Stimulated activated naive CD8-positive, alpha-beta T cell treated with anti-CD3 and anti-CD28 coated beads, Interleukin-15, Interleukin-2, amounts not matched to agents 100 ng/mL and 50 ng/mL, for 24 hours (primary cell): ENCODE data around the gene RGS8.

ENCODE experiments used
- H3K27ac Mint-ChIP-seq: one replicate; pipeline ENCODE4 v1.8.0; 2021; ENCODE audit warnings: mild to moderate bottlenecking, mixed read lengths
- H3K27me3 Mint-ChIP-seq: one replicate; pipeline ENCODE4 v1.8.0; 2021; ENCODE audit warnings: mixed read lengths
- H3K36me3 Mint-ChIP-seq: one replicate; pipeline ENCODE4 v1.8.0; 2021; ENCODE audit warnings: low read depth, mixed read lengths
- H3K4me1 Mint-ChIP-seq: one replicate; pipeline ENCODE4 v1.8.0; 2021; ENCODE audit warnings: low read depth, mixed read lengths
- H3K4me3 Mint-ChIP-seq: one replicate; pipeline ENCODE4 v1.8.0; 2021; ENCODE audit warnings: mild to moderate bottlenecking, mixed read lengths
- H3K9me3 Mint-ChIP-seq: one replicate; pipeline ENCODE4 v1.8.0; 2021; ENCODE audit warnings: mixed read lengths

The RGS8 gene

DNA sequence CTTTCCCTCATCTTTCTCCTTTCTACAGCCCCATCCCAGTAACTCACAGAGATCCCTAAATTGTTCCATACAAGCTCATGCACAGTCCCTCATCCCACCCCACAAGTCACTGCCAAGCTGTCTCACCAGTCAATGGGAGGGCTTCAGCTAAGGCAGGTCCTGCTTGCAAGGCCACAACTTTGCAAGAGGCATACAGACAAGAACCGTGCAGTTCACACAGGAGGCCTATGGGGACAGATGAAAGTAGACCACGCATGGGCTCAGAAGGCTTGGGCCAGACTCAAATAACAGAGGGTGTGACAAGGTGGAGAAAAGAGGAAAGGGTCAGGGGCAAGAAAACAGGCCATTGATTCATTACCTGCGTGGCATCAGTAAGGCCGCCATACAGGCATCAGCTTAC is 15.1 kb downstream of the RGS8 start:
- H3K4me3 Mint-ChIP-seq, result no peak overlapping the region
- peaks cover 39% of the 10 kb centered on the region for H3K27me3 Mint-ChIP-seq

DNA sequence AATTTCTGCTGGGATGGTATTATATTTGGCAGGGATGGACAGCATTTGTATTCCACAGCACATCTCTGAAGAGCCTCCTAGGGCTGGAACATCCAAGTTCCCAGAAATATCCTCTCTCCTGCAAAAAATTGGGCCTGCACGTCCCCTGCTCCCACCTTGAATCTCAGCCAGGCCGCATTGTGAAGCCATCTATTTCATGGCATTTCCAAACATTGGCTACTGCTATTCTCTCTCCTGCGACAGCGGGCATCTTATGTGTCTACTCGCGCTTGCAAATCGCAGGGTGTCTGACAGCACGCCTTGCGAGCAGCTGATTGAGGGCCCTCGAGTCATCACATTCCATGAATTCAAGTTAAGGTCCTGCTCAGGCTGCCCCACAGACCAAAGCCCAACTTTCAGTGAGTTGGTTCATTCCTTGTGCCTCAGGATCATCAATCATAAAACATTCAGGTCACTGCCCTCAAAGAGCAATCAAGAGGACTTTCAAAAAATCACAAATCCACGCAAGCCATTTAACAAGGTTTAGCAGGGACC is 15.8 kb downstream of the RGS8 start:
- H3K36me3 Mint-ChIP-seq, result no peaks in the 10 kb centered on the region
- no peak overlapping the region for H3K4me3 Mint-ChIP-seq
- H3K9me3 Mint-ChIP-seq, result no peaks in the 10 kb centered on the region

More for the DNA sequence above, 15.1 kb downstream of the RGS8 start:
- no peaks in the 10 kb centered on the region for H3K9me3 Mint-ChIP-seq
- H3K27ac Mint-ChIP-seq, result no peak overlapping the region
- H3K36me3 Mint-ChIP-seq, result no peaks in the 10 kb centered on the region
- H3K4me1 Mint-ChIP-seq, result no peaks in the 10 kb centered on the region

DNA sequence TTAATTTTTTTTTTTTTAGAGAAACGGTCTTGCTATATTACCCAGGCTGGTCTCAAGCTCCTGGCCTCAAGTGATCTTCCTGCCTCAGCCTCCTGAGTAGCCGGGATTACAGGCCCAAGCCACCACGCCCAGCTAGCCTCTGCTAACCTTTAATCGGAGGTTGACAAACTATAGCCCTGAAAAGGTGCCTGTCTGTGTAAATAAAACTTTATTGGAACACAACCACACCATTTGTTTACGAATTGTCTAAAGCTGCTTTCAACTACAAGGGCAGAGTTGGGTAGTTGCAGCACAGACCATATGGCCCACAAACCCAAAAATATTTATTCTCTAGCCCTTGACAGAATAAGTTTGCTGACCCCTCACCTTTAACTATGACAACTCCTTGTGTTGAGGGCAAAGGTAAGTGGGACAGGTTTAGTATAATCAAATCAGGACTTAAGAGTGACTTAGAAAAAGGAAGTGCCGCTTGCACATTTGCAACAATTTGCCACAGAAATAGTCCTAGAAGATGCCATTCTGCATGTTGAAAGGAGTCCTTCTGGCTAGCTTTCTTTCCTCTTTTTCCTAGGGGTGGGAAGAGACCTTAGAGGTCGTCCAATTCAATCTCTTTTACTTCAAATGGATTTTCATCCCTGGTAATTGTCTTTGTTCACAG is 16.4 kb downstream of the RGS8 start:
- peaks cover 45% of the 10 kb centered on the region for H3K27me3 Mint-ChIP-seq
- H3K4me3 Mint-ChIP-seq, result no peak overlapping the region
- no peaks in the 10 kb centered on the region for H3K36me3 Mint-ChIP-seq
- H3K9me3 Mint-ChIP-seq, result no peaks in the 10 kb centered on the region
- no peaks in the 10 kb centered on the region for H3K4me1 Mint-ChIP-seq
- H3K27ac Mint-ChIP-seq, result no peak overlapping the region

More for the DNA sequence above, 15.8 kb downstream of the RGS8 start:
- peaks cover 41% of the 10 kb centered on the region for H3K27me3 Mint-ChIP-seq
- no peaks in the 10 kb centered on the region for H3K4me1 Mint-ChIP-seq
- no peak overlapping the region for H3K27ac Mint-ChIP-seq

DNA sequence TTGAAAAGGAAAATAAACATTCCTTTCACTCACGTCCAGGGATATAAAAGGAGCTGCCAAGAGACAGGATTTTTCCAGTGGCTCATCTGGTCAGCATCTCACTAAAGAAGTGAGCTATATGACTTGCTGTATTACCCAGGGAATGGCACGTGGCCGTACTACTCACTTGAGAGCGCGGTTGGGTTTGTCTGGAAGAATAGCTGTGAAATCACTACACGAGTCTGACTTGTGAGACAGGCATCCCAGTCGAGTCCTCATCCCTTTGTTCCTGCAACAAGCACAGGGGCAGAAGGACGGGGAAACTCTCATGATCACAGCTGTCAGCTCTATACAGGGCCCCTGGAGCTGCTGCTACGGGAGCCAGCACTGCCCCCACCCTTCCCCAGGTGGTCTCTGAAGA is 17.7 kb downstream of the RGS8 start:
- peaks cover 41% of the 10 kb centered on the region for H3K27me3 Mint-ChIP-seq
- H3K4me3 Mint-ChIP-seq, result no peak overlapping the region
- no peak overlapping the region for H3K27ac Mint-ChIP-seq

DNA sequence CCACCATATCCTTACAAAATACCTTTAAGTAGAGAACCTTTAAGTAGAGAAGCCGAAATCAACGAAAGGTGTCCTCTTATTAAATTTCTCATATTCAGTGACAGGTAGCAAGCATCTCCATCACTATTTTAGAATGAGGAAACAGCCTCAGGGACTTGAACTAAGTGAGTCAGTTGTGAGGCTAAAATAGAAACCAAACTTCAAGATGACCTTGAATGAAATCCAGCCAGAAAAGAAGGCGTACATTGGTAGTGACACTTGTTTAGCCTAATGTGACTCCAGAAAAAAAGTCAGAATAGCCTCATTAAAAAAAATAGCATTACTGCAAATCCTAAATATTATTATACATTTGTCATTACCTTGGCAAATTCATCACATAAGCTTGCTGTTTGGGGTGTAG is 20.1 kb downstream of the RGS8 start:
- H3K27me3 Mint-ChIP-seq, result peaks cover 44% of the 10 kb centered on the region
- no peaks in the 10 kb centered on the region for H3K36me3 Mint-ChIP-seq
- no peaks in the 10 kb centered on the region for H3K4me1 Mint-ChIP-seq
- H3K9me3 Mint-ChIP-seq, result no peaks in the 10 kb centered on the region
- no peak overlapping the region for H3K27ac Mint-ChIP-seq
- H3K4me3 Mint-ChIP-seq, result no peak overlapping the region

More for the DNA sequence above, 17.7 kb downstream of the RGS8 start:
- Mint-ChIP-seq H3K36me3 (no peaks in the 10 kb centered on the region), H3K4me1 (no peaks in the 10 kb centered on the region), H3K9me3 (no peaks in the 10 kb centered on the region)

DNA sequence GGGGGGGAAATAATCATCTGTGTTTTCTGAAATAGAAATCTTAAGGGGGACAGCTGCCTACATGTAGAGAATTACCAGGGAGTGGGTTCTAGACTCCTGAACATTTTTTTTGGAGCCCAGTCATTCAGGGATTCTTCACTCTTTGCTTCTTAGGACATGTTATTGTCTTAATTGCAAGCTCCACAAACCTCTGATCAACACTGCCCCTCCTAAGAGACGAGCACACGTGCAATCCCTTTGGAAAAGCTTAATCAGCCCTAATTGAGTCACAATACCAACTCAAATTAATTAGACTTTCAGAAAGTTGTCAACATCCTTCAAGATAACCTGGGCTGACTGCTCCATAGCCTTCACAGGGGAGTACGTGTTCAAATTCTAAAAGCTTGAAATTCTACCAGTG is 21.4 kb downstream of the RGS8 start:
- Mint-ChIP-seq H3K4me1 (no peaks in the 10 kb centered on the region), H3K27me3 (peaks cover 50% of the 10 kb centered on the region), H3K4me3 (no peak overlapping the region), H3K27ac (no peak overlapping the region), H3K9me3 (no peaks in the 10 kb centered on the region), H3K36me3 (no peaks in the 10 kb centered on the region)

DNA sequence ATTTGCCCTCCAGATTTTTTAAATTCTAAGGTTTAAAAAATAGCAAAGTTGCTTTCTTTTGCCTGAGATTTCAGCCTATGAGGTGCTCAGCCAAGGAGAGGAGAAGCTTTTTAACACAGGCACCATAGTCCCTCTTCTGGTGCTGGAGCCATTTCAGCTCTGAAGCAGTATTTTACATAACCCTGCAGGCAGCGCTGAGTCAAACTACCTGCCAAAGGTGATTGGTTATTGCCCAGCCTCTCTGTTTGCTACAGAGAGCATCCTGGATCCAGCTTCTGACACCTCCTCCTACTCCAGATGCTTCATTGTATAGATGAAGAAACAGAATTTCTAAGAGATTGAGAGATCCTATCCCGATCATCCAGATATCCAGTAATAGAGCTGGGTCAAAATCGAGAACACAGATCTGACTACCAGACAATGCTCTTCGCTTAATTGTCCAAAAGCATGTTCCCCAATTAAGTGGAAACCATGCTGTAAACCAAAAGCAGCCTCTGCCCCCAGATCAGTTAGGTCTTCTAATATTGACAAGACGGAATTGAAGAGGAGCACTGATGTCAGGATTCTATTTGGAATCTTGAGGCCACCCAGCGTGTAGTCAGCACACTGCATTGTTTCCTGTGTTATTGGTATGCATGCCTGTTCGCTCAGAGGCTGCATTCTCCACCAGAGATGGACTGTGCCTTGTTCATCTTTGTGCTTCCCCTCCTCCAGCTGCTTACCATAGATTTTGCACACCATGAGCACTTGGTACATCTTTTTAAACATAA is 22.1 kb downstream of the RGS8 start:
- H3K27me3 Mint-ChIP-seq, result peaks cover 54% of the 10 kb centered on the region
- H3K9me3 Mint-ChIP-seq, result no peaks in the 10 kb centered on the region
- H3K36me3 Mint-ChIP-seq, result no peaks in the 10 kb centered on the region
- H3K4me3 Mint-ChIP-seq, result no peak overlapping the region
- no peaks in the 10 kb centered on the region for H3K4me1 Mint-ChIP-seq
- H3K27ac Mint-ChIP-seq, result no peak overlapping the region

DNA sequence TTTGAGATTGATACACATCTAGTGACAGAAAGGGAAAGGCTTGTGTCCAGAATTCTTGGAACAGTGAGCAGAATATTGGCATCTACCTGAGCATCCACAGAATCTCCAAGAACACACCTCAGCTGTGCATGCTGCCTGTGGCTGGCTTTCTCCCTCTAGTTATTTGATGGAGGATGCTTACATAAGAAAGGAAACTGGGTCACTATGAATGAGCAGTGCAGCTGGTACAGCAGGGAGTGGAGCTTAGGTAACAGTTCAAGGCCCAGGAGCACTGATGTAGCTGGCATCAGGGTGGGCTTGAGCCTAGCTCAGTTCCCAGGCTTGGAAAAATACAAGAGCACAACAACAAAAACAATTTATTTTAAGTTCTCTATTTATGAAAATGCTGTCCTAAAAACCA is 26.3 kb downstream of the RGS8 start:
- H3K9me3 Mint-ChIP-seq, result no peaks in the 10 kb centered on the region
- no peak overlapping the region for H3K4me3 Mint-ChIP-seq
- no peaks in the 10 kb centered on the region for H3K36me3 Mint-ChIP-seq
- H3K27me3 Mint-ChIP-seq, result peaks cover 40% of the 10 kb centered on the region
- no peaks in the 10 kb centered on the region for H3K4me1 Mint-ChIP-seq
- H3K27ac Mint-ChIP-seq, result no peak overlapping the region

DNA sequence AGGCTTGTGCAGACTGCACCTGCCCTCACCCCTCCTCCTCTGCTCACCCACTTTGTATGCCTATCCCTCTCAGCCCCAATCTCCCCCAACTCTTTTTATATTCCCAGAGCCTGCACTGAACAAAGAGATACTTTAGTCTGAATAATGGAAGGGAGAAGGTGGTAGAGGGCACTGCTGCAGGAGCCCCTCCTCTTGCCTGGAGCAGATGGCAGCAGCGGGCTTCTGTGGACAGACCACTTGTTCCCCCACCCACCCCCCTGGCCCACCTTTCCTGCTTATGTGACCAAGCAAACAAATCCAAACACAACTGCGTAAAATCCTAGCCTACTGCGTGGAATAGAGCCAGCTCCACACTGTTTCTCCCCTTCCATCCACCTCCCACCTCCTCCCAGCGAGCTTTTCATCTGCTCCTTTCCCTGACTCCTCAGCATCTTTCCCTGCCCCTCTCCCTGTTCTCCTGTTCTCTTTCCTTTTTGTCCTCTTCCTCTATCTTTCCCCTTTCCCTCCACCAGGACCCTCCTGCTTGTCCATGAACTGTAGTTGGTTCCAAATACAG is 27.5 kb downstream of the RGS8 start:
- Mint-ChIP-seq H3K36me3 (no peaks in the 10 kb centered on the region), H3K4me3 (no peak overlapping the region), H3K4me1 (no peaks in the 10 kb centered on the region), H3K27ac (no peak overlapping the region), H3K9me3 (no peaks in the 10 kb centered on the region), H3K27me3 (peaks cover 32% of the 10 kb centered on the region)

DNA sequence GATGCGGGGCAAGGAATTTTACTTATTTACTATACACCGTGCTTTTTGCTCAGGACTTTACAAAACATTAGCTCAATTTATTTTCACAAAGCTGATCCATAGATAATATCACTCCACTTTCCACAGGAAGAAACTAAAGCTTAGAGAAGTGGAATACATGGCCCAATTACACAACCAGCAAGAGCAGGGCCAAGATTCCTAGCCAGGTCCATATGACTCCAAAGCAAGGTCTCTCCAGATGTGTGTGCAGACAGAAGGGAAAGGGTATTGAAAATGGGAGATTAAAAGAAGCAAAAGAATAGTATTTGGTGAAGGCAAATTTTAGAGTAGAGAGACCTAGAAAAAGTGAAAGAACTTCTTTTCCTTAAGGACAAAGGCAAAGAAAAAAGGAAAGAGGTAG is 30.4 kb downstream of the RGS8 start:
- H3K9me3 Mint-ChIP-seq, result no peaks in the 10 kb centered on the region
- H3K27me3 Mint-ChIP-seq, result peaks cover 14% of the 10 kb centered on the region
- no peak overlapping the region for H3K27ac Mint-ChIP-seq
- peaks cover 6% of the 10 kb centered on the region for H3K4me1 Mint-ChIP-seq
- H3K4me3 Mint-ChIP-seq, result no peak overlapping the region
- no peaks in the 10 kb centered on the region for H3K36me3 Mint-ChIP-seq

DNA sequence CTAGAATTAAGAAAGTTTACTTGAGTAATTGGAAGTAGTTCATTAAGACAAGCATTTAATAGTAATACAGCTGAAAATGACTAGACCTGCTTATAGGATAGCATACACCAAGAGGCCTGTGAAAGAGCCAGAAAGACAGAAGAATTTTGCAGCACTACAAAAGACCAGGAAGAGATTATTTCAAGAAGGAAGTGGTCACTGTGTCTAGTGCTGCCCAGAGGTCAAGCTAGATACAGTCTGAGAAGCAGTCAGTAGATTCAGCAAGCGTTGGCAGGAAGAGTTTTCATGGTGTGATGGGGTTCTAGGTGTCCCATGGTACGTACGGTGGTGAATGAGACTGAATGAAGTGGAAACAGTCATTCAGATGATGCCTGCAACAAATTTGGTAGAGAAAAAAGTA is 31.5 kb downstream of the RGS8 start:
- Mint-ChIP-seq H3K4me3 (no peak overlapping the region), H3K9me3 (no peaks in the 10 kb centered on the region), H3K36me3 (no peaks in the 10 kb centered on the region), H3K27me3 (peaks cover 12% of the 10 kb centered on the region), H3K4me1 (peaks cover 6% of the 10 kb centered on the region), H3K27ac (no peak overlapping the region)

DNA sequence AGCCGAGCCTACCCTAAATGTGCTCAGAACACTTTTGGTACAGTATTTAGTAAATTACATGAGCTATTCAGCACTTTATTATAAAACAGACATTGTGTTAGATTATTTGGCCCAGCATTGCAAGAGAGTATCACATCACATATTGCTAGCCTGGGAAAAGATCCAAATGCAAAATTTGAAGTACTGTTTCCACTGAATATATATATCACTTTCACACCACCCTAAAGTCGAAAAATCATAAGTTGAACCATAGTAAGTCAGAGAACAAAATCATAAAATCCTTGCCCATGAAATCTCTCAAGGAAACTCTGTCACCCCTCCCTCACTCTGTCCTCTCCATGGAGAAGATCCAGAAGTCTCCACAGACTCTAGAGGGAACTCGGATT is 33.1 kb downstream of the RGS8 start:
- Mint-ChIP-seq H3K36me3 (no peaks in the 10 kb centered on the region), H3K27me3 (peaks cover 8% of the 10 kb centered on the region), H3K9me3 (no peaks in the 10 kb centered on the region), H3K4me3 (no peak overlapping the region), H3K27ac (no peak overlapping the region), H3K4me1 (peaks cover 6% of the 10 kb centered on the region)

DNA sequence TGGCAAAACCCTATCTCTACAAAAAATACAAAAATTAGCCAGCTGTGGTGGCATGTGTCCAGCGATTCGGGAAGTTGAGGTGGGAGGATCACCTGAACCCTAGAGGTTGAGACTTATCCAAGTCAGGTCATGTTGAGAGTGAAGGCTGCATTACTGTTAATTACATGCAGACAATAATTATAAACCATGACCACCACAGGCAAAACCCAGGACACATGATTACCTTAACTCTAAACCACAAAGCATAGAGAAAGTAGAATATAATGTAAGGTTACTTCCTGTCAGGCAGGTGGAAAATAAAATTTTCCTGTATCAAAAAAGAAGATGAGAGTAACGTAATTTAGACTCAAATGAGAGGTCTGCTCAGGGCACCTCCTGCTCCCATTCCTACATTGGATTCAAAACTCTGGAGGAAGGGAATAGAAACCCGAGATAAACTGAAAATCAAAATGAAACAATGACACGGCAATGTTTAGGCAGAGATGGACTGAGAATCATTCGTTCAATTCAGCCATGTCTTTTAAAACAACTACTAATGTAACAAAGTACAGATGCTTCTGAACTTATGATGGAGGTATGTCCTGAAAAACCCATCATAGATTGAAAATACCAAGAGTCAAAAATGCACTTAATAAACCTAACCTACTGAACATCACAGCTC is 33.6 kb downstream of the RGS8 start:
- H3K9me3 Mint-ChIP-seq, result no peaks in the 10 kb centered on the region
- H3K27me3 Mint-ChIP-seq, result peaks cover 5% of the 10 kb centered on the region
- H3K4me3 Mint-ChIP-seq, result no peak overlapping the region
- peaks cover 6% of the 10 kb centered on the region for H3K4me1 Mint-ChIP-seq
- no peaks in the 10 kb centered on the region for H3K36me3 Mint-ChIP-seq
- no peak overlapping the region for H3K27ac Mint-ChIP-seq

DNA sequence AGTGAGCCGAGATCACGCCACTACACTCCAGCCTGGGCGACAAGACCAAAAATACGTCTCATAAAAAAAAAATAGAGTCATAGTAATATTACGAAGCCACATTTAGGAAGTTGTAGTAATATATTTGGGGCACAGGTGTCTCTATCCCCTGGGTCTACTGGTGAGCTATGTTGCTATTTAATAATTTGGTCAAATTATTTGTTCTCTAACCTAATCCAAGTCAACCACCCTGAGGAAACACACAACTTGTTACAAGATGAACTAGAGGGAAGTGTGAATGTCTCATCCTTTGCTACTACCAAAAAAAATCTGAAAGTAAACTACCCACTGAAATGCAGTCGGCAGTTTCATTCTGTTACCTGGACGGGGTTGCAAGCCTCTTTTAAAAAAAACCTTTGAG is 35.3 kb downstream of the RGS8 start:
- no peak overlapping the region for H3K27ac Mint-ChIP-seq
- no peaks in the 10 kb centered on the region for H3K9me3 Mint-ChIP-seq
- peaks cover 6% of the 10 kb centered on the region for H3K4me1 Mint-ChIP-seq
- H3K27me3 Mint-ChIP-seq, result peaks cover 3% of the 10 kb centered on the region
- no peaks in the 10 kb centered on the region for H3K36me3 Mint-ChIP-seq
- H3K4me3 Mint-ChIP-seq, result no peak overlapping the region

DNA sequence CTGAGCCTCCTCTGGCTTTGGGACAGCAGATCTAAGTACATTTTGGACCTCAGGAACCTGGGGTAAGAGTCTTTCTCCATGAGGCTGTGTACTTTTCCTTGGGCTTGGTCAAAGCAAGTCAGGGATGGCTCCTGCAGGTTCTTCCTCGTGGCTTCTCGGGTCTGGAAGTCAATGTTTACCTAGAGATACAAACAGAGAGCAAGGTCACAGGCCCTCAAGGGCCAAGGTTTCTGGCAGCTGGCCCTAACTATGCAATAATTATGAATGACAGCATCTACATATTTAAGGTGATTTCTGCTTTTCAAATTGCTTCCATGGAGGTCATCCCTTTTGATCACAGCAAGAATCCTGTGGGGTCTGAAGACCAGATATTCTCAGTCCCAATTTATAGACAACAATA is 37.6 kb downstream of the RGS8 start:
- H3K27me3 Mint-ChIP-seq, result peaks cover 3% of the 10 kb centered on the region
- H3K4me1 Mint-ChIP-seq, result peaks cover 6% of the 10 kb centered on the region
- H3K27ac Mint-ChIP-seq, result no peak overlapping the region
- H3K36me3 Mint-ChIP-seq, result no peaks in the 10 kb centered on the region
- H3K4me3 Mint-ChIP-seq, result no peak overlapping the region
- H3K9me3 Mint-ChIP-seq, result no peaks in the 10 kb centered on the region
